Adrenal gland (tissue), 5 donors: ENCODE measurements around the gene PTCD2.

ENCODE experiments used
- CTCF ChIP-seq, 6 experiments: fragments of 450-650 bp in 4 of 6; fragments of 200-600 bp in 2 of 6; sonication (generic) in 1 of 6; IDR thresholded peaks; 1 replicate in 5 of 6; 2 replicates in 1 of 6; pipeline versions ENCODE4 v1.5.1 to v1.8.0; 2016 to 2021; ENCODE audit warnings: antibody characterized with exemption in 6 of 6, mild to moderate bottlenecking in 2 of 6, moderate library complexity in 1 of 6
- POLR2A ChIP-seq, 2 donors: fragments of 450-650 bp; IDR thresholded peaks; one replicate each; pipeline ENCODE4 v1.6.1; 2017; ENCODE audit warnings: antibody characterized with exemption in 2 of 2, mild to moderate bottlenecking in 2 of 2, moderate library complexity in 1 of 2
- donor health status: DM: no; HTN: no; CAD: no.

GRCh38 chr5:72410688-72411295 is 90.6 kb downstream of the PTCD2 start:
- TF ChIP-seq CTCF (IDR thresholded peaks at IDR 0.05) (no peak), POLR2A (IDR thresholded peaks at IDR 0.05) (no peak)
